PC-9 (cell line): ENCODE results near the gene DDAH1. TPM values are rescaled to one million over a fixed set of nuclear protein-coding genes. Genes with fewer than 3 reads are reported as not detected.

Source experiments
- BruUV-seq: library from RNA; stranded (reverse); fragments of 400-500 nt; replicated peaks from 2 replicates; lab custom pipeline; 2021; lab: Mats Ljungman, UMichigan
- CTCF ChIA-PET: fragments of 300-600 bp; sonication (Branson Sonifier 250); formaldehyde crosslinking; loops from one replicate; lab custom pipeline; 2022; ENCODE audit warnings: antibody characterized with exemption; lab: Charles Lee
- POLR2A ChIA-PET: fragments of 300-600 bp; sonication (Branson Sonifier 250); formaldehyde crosslinking; loops from one replicate; lab custom pipeline; 2022; ENCODE audit warnings: antibody characterized with exemption; ENCODE audit not compliant: unreplicated experiment; lab: Charles Lee
- DNase-seq, 2 experiments: peaks; one replicate each; pipeline versions ENCODE4 v3.0.0 to v3.0.0-alpha.2; 2015 to 2022; ENCODE audit warnings: mixed read lengths in 1 of 2
- H2AFZ ChIP-seq: fragments of 200-600 bp; sonication (generic); 2 replicates; pipeline ENCODE4 v1.8.1; 2017; ENCODE audit warnings: antibody characterized with exemption
- H3F3A ChIP-seq: fragments of 200-600 bp; sonication (generic); 2 replicates; pipeline ENCODE4 v1.8.1; 2017; ENCODE audit warnings: antibody characterized with exemption, mild to moderate bottlenecking, low read depth; ENCODE audit not compliant: insufficient read depth
- H3K27ac ChIP-seq: fragments of 200-600 bp; sonication (generic); 2 replicates; pipeline ENCODE4 v1.6.1; 2016; ENCODE audit warnings: mixed run types
- H3K27me3 ChIP-seq: fragments of 200-600 bp; sonication (generic); 2 replicates; pipeline ENCODE4 v1.6.1; 2016; ENCODE audit warnings: low read depth, mixed run types; ENCODE audit not compliant: insufficient read depth
- H3K36me3 ChIP-seq: fragments of 200-600 bp; sonication (generic); 2 replicates; pipeline ENCODE4 v1.6.1; 2016; ENCODE audit warnings: low read depth, mixed run types
- H3K4me1 ChIP-seq: fragments of 200-600 bp; sonication (generic); replicated peaks from 2 replicates; pipeline ENCODE4 v1.6.1; 2016; ENCODE audit warnings: mixed run types; ENCODE audit not compliant: insufficient read depth
- H3K4me2 ChIP-seq: fragments of 200-600 bp; sonication (generic); 2 replicates; pipeline ENCODE4 v1.6.1; 2017; ENCODE audit warnings: mixed run types
- H3K4me3 ChIP-seq: fragments of 200-600 bp; sonication (generic); 2 replicates; pipeline ENCODE4 v1.6.1; 2016; ENCODE audit warnings: mixed run types
- H3K79me2 ChIP-seq: fragments of 200-600 bp; sonication (generic); 2 replicates; pipeline ENCODE4 v1.6.1; 2017; ENCODE audit warnings: low read depth, mixed run types
- H3K9me2 ChIP-seq: fragments of 200-600 bp; sonication (generic); 2 replicates; pipeline ENCODE4 v1.8.1; 2017; ENCODE audit warnings: mild to moderate bottlenecking; ENCODE audit not compliant: insufficient read depth
- H3K9me3 ChIP-seq: fragments of 200-600 bp; sonication (generic); 2 replicates; pipeline ENCODE4 v1.8.1; 2016; ENCODE audit warnings: low read depth; ENCODE audit not compliant: insufficient read depth
- H4K20me1 ChIP-seq: fragments of 200-600 bp; sonication (generic); 2 replicates; pipeline ENCODE4 v1.8.1; 2017; ENCODE audit not compliant: insufficient read depth
- EZH2 ChIP-seq: fragments of 200-600 bp; sonication (generic); IDR thresholded peaks from 2 replicates; pipeline ENCODE4 v1.8.0; 2017; ENCODE audit warnings: antibody characterized with exemption, low read depth
- intact Hi-C: fragments of 100-400 bp; cut with micrococcal nuclease; formaldehyde crosslinking; loops from one replicate; pipeline ENCODE4 v1.10.0; 2022; ENCODE audit not compliant: unreplicated experiment
- total RNA-seq: library from RNA; stranded (reverse); gene quantifications from 2 replicates; pipeline ENCODE4 v1.2.3, GENCODE V29; 2021
- TF ChIP-seq, protein P1 (sequence below): fragments of 200-600 bp; sonication (generic); conservative IDR thresholded peaks from 2 replicates; pipeline ENCODE4 v1.6.1; 2017; ENCODE audit warnings: mixed run types, antibody characterized with exemption, mild to moderate bottlenecking, moderate library complexity

The DDAH1 gene
- total RNA-seq, 1 experiment from 2014 or later, result 31.9 TPM

DNA sequence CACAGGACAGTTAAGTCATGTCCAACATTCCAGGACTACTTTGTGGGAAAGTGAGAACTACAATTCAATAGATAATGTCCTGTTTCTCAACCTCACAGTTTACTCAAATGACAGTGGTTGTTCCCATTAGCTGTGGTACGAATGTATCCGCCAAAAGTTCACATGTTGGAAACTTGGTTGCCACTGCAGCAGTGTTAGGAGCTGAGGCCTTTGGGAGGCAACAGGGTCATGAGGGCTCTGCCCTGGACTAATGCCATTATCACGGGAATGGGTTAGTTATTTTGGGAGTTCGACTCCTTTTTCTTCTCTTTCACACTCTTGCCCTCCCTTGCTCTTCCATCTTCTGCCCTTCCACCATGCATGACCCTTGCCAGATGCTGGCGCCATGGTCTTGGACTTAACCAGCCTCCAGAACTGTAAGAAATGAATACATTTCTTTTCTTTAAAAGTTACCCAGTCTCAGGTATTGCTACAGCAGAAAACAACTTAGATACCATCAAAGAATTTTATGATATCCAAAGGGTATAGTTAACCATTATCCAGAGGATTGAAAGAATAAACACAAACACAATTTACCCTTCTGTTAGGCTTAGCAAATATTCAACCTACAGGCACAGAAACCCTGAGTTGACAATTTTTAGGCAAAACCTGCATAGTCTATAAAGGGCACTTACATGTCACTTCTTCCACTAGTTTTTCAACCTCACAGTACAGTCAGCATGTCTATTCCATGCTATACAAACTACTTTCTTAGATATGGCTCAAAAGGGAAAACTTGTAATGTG is 196.0 kb downstream of the DDAH1 start:
- H3F3A ChIP-seq, result peaks cover 58% of the 10 kb centered on the region
- H3K27me3 ChIP-seq, result no peaks in the 10 kb centered on the region
- TF ChIP-seq EZH2, result no peak
- TF ChIP-seq, protein P1, sequence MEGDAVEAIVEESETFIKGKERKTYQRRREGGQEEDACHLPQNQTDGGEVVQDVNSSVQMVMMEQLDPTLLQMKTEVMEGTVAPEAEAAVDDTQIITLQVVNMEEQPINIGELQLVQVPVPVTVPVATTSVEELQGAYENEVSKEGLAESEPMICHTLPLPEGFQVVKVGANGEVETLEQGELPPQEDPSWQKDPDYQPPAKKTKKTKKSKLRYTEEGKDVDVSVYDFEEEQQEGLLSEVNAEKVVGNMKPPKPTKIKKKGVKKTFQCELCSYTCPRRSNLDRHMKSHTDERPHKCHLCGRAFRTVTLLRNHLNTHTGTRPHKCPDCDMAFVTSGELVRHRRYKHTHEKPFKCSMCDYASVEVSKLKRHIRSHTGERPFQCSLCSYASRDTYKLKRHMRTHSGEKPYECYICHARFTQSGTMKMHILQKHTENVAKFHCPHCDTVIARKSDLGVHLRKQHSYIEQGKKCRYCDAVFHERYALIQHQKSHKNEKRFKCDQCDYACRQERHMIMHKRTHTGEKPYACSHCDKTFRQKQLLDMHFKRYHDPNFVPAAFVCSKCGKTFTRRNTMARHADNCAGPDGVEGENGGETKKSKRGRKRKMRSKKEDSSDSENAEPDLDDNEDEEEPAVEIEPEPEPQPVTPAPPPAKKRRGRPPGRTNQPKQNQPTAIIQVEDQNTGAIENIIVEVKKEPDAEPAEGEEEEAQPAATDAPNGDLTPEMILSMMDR, result no peak
- no peak overlapping the region for H3K4me2 ChIP-seq
- H3K79me2 ChIP-seq, result peaks cover 59% of the 10 kb centered on the region
- no peak for DNase-seq
- H3K36me3 ChIP-seq, result peaks cover 57% of the 10 kb centered on the region
- no peak overlapping the region for H2AFZ ChIP-seq
- CTCF ChIA-PET, result interaction anchor here (0.6 to 0.7 kb wide), 2 partner anchors 38 to 68 kb away, joined by 5 to 9 read pairs; partner anchors contain the start of gene SYDE2
- H4K20me1 ChIP-seq, result peaks cover 2% of the 10 kb centered on the region; the same call in 1 of the 2 replicates
- peaks cover 17% of the 10 kb centered on the region for H3K4me1 ChIP-seq
- H3K9me3 ChIP-seq, result no peaks in the 10 kb centered on the region
- POLR2A ChIA-PET, result no interaction called here
- intact Hi-C loops, result no loop called here
- H3K9me2 ChIP-seq, result no peaks in the 10 kb centered on the region
- BruUV-seq, result no TSS peak
- no peak overlapping the region for H3K27ac ChIP-seq
- no peak overlapping the region for H3K4me3 ChIP-seq

Other genes with a start within 250 kb of the DDAH1 start
- gene C1orf52, start 205.5 kb downstream of the DDAH1 start, total RNA-seq, result 20.7 and 23.3 TPM in 2 replicates
- gene BCL10, start 188.5 kb downstream of the DDAH1 start, total RNA-seq, result 30.4 and 32.0 TPM in 2 replicates
- 75.6 and 92.8 TPM in 2 replicates for gene CCN1, start 115.6 kb upstream of the DDAH1 start, total RNA-seq
- gene ZNHIT6, start 243.3 kb upstream of the DDAH1 start, total RNA-seq, result 13.7 and 16.1 TPM in 2 replicates